Measurements from ENCODE around the gene MORN2.

DNA sequence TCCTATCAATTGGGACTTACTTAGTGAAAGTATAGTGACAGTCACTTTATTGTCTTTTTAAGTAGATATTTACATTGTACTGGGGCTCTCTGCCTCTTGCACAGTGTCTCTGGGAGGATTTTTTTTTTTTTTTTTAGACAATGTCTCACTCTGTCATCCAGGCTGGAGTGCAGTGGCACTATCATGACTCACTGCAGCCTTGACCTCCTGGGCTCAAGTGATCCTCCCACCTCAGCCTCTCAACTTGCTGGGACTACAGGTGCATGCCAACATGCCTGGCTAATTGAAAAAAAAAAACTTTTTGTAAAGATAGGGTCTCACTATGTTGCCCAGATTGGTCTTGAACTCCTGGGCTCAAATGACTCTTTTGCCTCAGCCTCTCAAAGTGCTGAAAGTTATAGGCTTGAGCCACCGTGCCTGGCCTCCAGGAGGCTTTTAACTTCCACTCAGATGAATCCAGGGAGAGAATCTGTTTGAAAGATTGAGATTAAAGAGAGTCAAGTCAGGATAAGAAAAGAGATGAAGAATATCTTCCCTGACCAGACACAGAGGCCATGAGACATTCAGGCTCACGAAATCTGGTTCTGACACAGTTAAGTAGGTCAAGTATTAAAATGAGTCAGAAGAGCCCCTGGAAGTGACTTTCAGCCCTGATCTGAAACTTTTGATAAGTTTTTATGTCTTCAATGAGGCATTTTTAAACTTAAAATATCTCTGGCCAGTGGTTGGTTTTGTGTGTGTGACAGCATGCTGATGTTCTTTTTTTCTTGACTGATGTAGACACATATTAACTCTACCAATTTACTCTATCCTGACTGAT lies 32.2 kb downstream of the MORN2 start:
- TF ChIP-seq EZH2 (optimal IDR thresholded peaks at IDR 0.05; ENCODE audit: low read depth, low read length), result no peak
- TF ChIP-seq CTCF (IDR thresholded peaks at IDR 0.05; ENCODE audit: low read length), result no peak
